Neuronal stem cell (in vitro differentiated cells): Measurements from ENCODE around the gene GRIK4.
A peak's percentile ranks its signal among the peaks of the same experiment; 100 is the strongest.

ENCODE experiments used
- DNase-seq: peaks from one replicate; pipeline ENCODE4 v3.0.0-alpha.2; 2013; ENCODE audit warnings: low spot score
- H2AFZ ChIP-seq: one replicate; pipeline ENCODE4 v1.6.1; 2013; ENCODE audit warnings: mild to moderate bottlenecking, low read length, inconsistent platforms
- H2AK5ac ChIP-seq: 2 replicates; pipeline ENCODE4 v1.6.1; 2013; ENCODE audit warnings: low read depth, mild to moderate bottlenecking, inconsistent platforms, low read length, moderate library complexity, mixed read lengths
- H2BK120ac ChIP-seq: 2 replicates; pipeline ENCODE4 v1.6.1; 2013; ENCODE audit warnings: low read depth, mild to moderate bottlenecking, inconsistent platforms, low read length, moderate library complexity, mixed read lengths
- H2BK12ac ChIP-seq: one replicate; pipeline ENCODE4 v1.6.1; 2013; ENCODE audit warnings: low read length, inconsistent platforms
- H2BK15ac ChIP-seq: 2 replicates; pipeline ENCODE4 v1.6.1; 2013; ENCODE audit warnings: mild to moderate bottlenecking, low read length, inconsistent platforms, mixed read lengths
- H2BK5ac ChIP-seq: one replicate; pipeline ENCODE4 v1.6.1; 2013; ENCODE audit warnings: inconsistent platforms, mild to moderate bottlenecking, low read length, moderate library complexity
- H3K14ac ChIP-seq: one replicate; pipeline ENCODE4 v1.6.1; 2013; ENCODE audit warnings: low read length, inconsistent platforms
- H3K18ac ChIP-seq: 2 replicates; pipeline ENCODE4 v1.6.1; 2013; ENCODE audit warnings: low read length, inconsistent platforms
- H3K23ac ChIP-seq: 2 replicates; pipeline ENCODE4 v1.6.1; 2013; ENCODE audit warnings: low read depth, mild to moderate bottlenecking, mixed read lengths, low read length, inconsistent platforms; ENCODE audit not compliant: poor library complexity
- H3K27ac ChIP-seq: replicated peaks from 3 replicates; pipeline ENCODE4 v1.5.1; 2013; ENCODE audit warnings: low read length, inconsistent platforms
- H3K27me3 ChIP-seq, 3 experiments: 2 replicates each; pipeline ENCODE4 v1.6.1; 2013; ENCODE audit warnings: low read length in 3 of 3, mild to moderate bottlenecking in 2 of 3, inconsistent platforms in 1 of 3, low read depth in 1 of 3, mixed read lengths in 1 of 3, moderate library complexity in 1 of 3; ENCODE audit not compliant: control insufficient read depth in 3 of 3, insufficient read depth in 3 of 3
- H3K36me3 ChIP-seq, 2 donors: replicated peaks in 1 of 2; 2 replicates each; pipeline ENCODE4 v1.6.1; 2013; ENCODE audit warnings: low read length in 2 of 2; ENCODE audit not compliant: control insufficient read depth in 2 of 2, insufficient read depth in 2 of 2
- H3K4ac ChIP-seq: 2 replicates; pipeline ENCODE4 v1.6.1; 2013; ENCODE audit warnings: inconsistent platforms, mild to moderate bottlenecking, low read length, moderate library complexity
- H3K4me1 ChIP-seq, 2 donors: 1 replicate in 1 of 2; 2 replicates in 1 of 2; pipeline ENCODE4 v1.6.1; 2013; ENCODE audit warnings: low read length in 2 of 2, low read depth in 1 of 2; ENCODE audit not compliant: control insufficient read depth in 2 of 2, insufficient read depth in 1 of 2
- H3K4me2 ChIP-seq: one replicate; pipeline ENCODE4 v1.6.1; 2013; ENCODE audit warnings: mild to moderate bottlenecking, low read length, inconsistent platforms; ENCODE audit not compliant: insufficient read depth, poor library complexity, severe bottlenecking
- H3K4me3 ChIP-seq, 2 donors: 2 replicates each; pipeline ENCODE4 v1.5.1; 2013; ENCODE audit warnings: low read length in 2 of 2, mild to moderate bottlenecking in 2 of 2, inconsistent platforms in 1 of 2, moderate library complexity in 1 of 2
- H3K79me1 ChIP-seq: one replicate; pipeline ENCODE4 v1.6.1; 2013; ENCODE audit warnings: low read depth, mild to moderate bottlenecking, inconsistent platforms, low read length, moderate library complexity
- H3K9ac ChIP-seq: one replicate; pipeline ENCODE4 v1.6.1; 2013; ENCODE audit warnings: mild to moderate bottlenecking, low read depth, low read length, inconsistent platforms; ENCODE audit not compliant: poor library complexity
- H3K9me3 ChIP-seq, 2 donors: replicated peaks in 1 of 2; 2 replicates each; pipeline versions ENCODE3 to v1.6.1; 2013; ENCODE audit warnings: low read length in 2 of 2, mild to moderate bottlenecking in 2 of 2, inconsistent platforms in 1 of 2, low read depth in 1 of 2, mixed read lengths in 1 of 2, moderate library complexity in 1 of 2; ENCODE audit not compliant: control insufficient read depth in 2 of 2, insufficient read depth in 1 of 2
- H4K8ac ChIP-seq: one replicate; pipeline ENCODE4 v1.6.1; 2013; ENCODE audit warnings: low read depth, mild to moderate bottlenecking, inconsistent platforms, low read length, moderate library complexity
- H4K91ac ChIP-seq: one replicate; pipeline ENCODE4 v1.6.1; 2013; ENCODE audit warnings: low read length, low read depth, mild to moderate bottlenecking, inconsistent platforms; ENCODE audit not compliant: poor library complexity
- WGBS, 2 donors: extraction: QIAGEN DNeasy Blood & Tissue Kit; methylation state at CpG; one replicate each; pipeline ENCODE4 v1.1.7; 2013; ENCODE audit warnings: missing lambda C conversion rate in 2 of 2, mixed read lengths in 1 of 2; ENCODE audit not compliant: insufficient read length in 2 of 2, insufficient replicate concordance in 1 of 2; ENCODE audit errors: extremely low coverage in 2 of 2; 5-methylcytosine and 5-hydroxymethylcytosine counted together

Gene GRIK4

DNA sequence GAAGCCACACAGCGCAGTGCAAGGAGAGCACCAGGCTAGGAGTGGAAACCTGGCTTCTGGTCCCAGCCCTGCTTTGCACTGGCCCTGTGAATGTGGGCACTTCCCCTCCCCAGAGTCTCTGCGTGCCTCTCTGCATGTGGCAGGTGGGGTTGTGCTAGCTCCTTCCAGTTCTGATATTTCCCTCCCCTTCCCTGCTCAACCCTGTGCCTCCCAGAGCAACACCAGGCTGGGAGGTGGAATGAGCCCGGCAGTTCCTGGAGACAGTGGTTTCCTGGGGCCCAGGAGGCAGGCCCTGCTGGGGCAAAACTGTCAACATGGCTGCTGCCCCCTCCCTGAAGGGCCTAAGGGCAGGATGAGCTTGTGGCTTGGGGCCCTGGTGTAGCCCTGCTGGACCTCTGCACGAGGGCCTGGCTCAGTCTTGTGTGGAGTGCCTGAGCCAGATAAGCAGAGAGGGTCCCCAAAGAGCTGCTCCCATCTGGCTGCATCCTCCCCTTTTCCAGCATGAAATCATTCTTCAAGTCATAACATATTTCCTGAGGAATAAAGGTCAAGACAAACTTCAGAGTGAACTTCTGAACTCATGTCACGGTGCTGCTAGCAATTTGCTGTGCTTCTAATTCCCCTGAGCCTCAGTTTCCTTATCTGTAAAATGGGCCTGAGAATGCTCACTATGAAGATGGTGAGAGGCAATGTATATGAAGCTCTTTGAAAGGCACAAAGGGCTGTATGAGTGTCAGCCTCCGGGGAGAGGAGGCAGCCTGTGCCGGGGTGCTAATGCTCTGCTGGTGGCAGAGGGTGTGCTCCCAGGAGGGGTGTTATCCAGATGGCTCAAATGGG, 116.0 kb downstream of the GRIK4 start:
- no peak overlapping the region for H2BK15ac ChIP-seq
- H3K4me3 ChIP-seq: no peak overlapping the region
- peaks cover 1% of the 10 kb centered on the region for H3K79me1 ChIP-seq
- no peak for DNase-seq
- no peak overlapping the region for H3K4me2 ChIP-seq
- WGBS, 2 donors: no CpG with 5 or more reads among the region's 7 CpGs
- H3K4me1 ChIP-seq: peaks cover 8 to 24% of the 10 kb centered on the region in 2 donors
- no peak overlapping the region for H4K8ac ChIP-seq
- H3K27me3 ChIP-seq: no peaks in the 10 kb centered on the region
- no peak overlapping the region for H2BK12ac ChIP-seq
- H3K9ac ChIP-seq: no peak overlapping the region
- H3K9me3 ChIP-seq: no peaks in the 10 kb centered on the region
- H2BK120ac ChIP-seq: no peak overlapping the region
- H3K23ac ChIP-seq: no peak overlapping the region
- H2AFZ ChIP-seq: no peak overlapping the region
- H4K91ac ChIP-seq: no peak overlapping the region
- no peak overlapping the region for H2AK5ac ChIP-seq
- H3K27ac ChIP-seq: no peak overlapping the region
- no peaks in the 10 kb centered on the region for H3K36me3 ChIP-seq
- no peak overlapping the region for H3K14ac ChIP-seq
- peak overlapping the region; percentile 83 for H3K18ac ChIP-seq
- no peak overlapping the region for H3K4ac ChIP-seq
- no peak overlapping the region for H2BK5ac ChIP-seq

DNA sequence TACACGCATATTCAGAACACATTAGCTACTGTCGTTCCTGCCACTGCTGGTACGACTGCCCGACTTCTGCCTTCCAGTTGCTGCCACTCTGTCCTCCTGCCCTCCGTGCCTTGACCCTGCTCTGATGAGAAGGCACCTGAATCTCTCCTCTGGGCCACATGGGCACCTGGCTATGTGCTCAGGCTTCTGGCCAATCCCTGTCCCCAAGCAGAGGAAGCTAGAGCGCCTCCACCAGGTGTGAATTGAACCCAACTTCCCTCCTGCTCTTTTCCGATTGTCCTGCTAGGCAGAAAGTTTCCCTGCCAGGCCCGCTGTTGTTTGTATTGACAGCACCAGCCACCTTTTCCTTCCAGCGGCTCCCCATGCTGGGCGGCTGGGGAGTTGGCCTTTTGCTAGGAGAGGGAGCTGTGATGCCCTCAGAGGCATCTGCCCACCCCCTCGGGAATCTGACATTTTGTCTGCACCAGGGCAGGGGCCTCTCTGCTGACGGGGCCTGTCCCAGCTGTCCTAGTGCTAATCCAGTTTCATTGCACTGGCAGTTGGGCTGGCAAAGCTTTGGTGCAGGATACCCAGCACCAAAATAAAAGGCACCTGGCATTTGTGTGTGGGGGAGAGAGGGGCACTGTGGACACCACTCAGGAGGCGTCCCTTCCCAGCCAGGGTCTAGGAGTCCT, 118.0 kb downstream of the GRIK4 start:
- DNase-seq: no peak
- Histone ChIP-seq H2BK5ac (no peak overlapping the region), H2BK12ac (no peak overlapping the region), H3K27ac (no peak overlapping the region), H3K4me1 (peaks cover 8 to 28% of the 10 kb centered on the region in 2 donors), H3K9ac (no peak overlapping the region), H3K23ac (no peak overlapping the region), H4K91ac (no peak overlapping the region), H2AK5ac (no peak overlapping the region), H3K4ac (no peak overlapping the region), H3K27me3 (no peaks in the 10 kb centered on the region), H3K9me3 (no peaks in the 10 kb centered on the region), H3K4me2 (no peak overlapping the region), H4K8ac (no peak overlapping the region), H3K4me3 (no peak overlapping the region), H3K36me3 (no peaks in the 10 kb centered on the region), H2BK15ac (peak overlapping the region; percentile 28), H3K14ac (no peak overlapping the region), H2AFZ (peak overlapping the region; percentile 51), H3K79me1 (peaks cover 1% of the 10 kb centered on the region), H3K18ac (peak overlapping the region; percentile 71), H2BK120ac (no peak overlapping the region)
- no CpG with 5 or more reads among the region's 13 CpGs for WGBS, 2 donors

DNA sequence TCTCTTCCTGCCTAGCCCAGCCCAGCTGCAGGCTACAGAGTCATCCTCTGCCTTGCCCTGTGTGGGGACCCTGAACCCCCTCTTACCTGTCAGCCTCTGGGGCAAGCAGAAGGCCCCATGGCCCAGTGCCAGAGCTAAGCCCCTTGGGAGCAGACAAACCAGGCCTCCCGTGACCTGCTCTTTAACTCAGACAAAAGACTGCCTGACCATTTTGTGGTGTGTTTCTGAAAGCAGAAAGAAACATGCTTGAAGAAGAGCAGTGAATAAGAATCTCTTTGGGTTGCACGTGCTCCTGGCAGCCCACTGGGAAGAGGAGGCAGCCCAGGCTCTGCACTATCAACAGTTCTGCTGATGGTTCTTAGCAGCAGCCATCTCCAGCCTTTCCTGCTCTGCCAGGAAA, 118.6 kb downstream of the GRIK4 start:
- no peak overlapping the region for H3K27ac ChIP-seq
- DNase-seq: no peak
- peaks cover 8 to 31% of the 10 kb centered on the region in 2 donors for H3K4me1 ChIP-seq
- no peak overlapping the region for H4K8ac ChIP-seq
- no peak overlapping the region for H3K14ac ChIP-seq
- H3K9ac ChIP-seq: no peak overlapping the region
- WGBS, 2 donors: no CpG with 5 or more reads among the region's 2 CpGs
- H3K9me3 ChIP-seq: no peaks in the 10 kb centered on the region
- peak overlapping the region; percentile 51 for H2AFZ ChIP-seq
- H3K4me2 ChIP-seq: no peak overlapping the region
- no peak overlapping the region for H3K4ac ChIP-seq
- H3K23ac ChIP-seq: no peak overlapping the region
- peaks cover 1% of the 10 kb centered on the region for H3K79me1 ChIP-seq
- no peak overlapping the region for H2BK120ac ChIP-seq
- no peak overlapping the region for H2AK5ac ChIP-seq
- H2BK12ac ChIP-seq: no peak overlapping the region
- no peak overlapping the region for H4K91ac ChIP-seq
- H2BK15ac ChIP-seq: peak overlapping the region; percentile 28
- no peak overlapping the region for H2BK5ac ChIP-seq
- no peak overlapping the region for H3K4me3 ChIP-seq
- H3K27me3 ChIP-seq: no peaks in the 10 kb centered on the region
- no peaks in the 10 kb centered on the region for H3K36me3 ChIP-seq
- H3K18ac ChIP-seq: peak overlapping the region; percentile 71

DNA sequence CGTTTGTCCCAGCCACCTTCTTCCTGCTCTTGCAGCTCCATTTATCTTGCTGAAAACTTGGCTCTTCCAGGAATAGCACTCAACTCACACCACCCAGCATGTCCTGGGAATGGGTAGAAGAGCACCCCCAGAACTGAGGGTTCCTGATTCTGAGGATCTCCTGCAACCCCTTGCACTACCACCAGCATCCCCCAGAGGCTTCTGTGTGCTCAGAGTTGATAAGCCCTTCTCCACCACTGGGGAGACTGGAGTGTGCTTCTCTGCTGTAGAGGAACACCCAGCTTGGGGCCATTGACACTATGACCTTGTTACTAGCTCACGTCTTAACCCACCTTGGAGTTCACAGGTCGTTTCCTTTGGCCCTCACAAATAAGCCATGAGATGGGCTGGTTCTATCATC, 121.0 kb downstream of the GRIK4 start:
- Histone ChIP-seq H3K4me3 (no peak overlapping the region), H4K91ac (no peak overlapping the region), H2BK12ac (no peak overlapping the region), H3K4me1 (peaks cover 8 to 33% of the 10 kb centered on the region in 2 donors), H4K8ac (no peak overlapping the region), H3K18ac (no peak overlapping the region), H3K14ac (no peak overlapping the region), H3K27me3 (no peaks in the 10 kb centered on the region), H2BK15ac (no peak overlapping the region), H3K23ac (no peak overlapping the region), H2AK5ac (no peak overlapping the region), H2AFZ (no peak overlapping the region), H2BK120ac (no peak overlapping the region), H3K36me3 (no peaks in the 10 kb centered on the region), H3K79me1 (no peaks in the 10 kb centered on the region), H3K4me2 (no peak overlapping the region), H3K4ac (no peak overlapping the region), H3K9me3 (no peaks in the 10 kb centered on the region), H3K9ac (no peak overlapping the region), H2BK5ac (no peak overlapping the region), H3K27ac (no peak overlapping the region)
- DNase-seq: no peak
- WGBS, 2 donors: no CpG with 5 or more reads among the region's 3 CpGs
